ENCODE data around the gene PRRG3.

The PRRG3 gene

GRCh38 chrX:151746502-151746901 lies 51.2 kb downstream of the PRRG3 start:
- no peak for DNase-seq

DNA sequence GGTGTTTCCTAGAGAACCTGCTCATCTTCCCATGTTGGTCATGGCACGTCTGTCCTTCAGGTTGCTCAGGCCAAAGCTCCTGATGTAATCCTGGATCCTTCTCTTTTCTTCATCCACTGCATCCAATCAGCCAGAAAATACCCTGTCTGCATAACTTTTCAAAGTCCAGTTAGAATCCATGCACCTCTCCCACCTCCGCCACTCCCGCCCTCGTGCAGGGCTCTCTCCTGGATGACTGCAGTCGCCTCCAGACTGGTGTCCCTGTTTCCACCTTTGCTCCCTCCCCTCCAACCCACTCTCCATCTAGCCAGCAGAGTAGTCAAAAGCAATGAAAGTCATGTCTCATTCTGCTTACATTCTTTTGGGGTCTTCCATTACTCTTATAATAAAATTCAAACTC lies 55.3 kb downstream of the PRRG3 start:
- no peak for DNase-seq

DNA sequence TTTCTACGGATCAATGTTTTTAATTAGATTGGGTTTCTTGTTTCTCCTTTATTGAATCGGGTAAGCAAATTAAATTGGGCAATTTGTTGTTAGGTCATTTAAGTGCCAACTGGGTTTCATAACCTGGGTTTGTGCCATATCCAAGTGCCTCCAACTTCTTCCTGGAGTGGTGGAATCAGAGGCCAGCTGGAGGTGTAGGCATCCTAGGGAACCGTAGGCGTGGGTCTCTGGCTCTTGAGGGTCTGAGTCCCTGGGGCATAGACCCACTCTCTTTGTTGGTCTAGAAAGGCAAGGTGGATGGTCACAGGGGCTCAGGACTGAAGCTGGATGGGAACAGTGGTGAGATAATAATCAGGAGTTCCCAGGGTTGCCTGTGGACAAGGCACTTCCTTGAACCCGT lies 57.6 kb downstream of the PRRG3 start:
- DNase-seq: no peak

DNA sequence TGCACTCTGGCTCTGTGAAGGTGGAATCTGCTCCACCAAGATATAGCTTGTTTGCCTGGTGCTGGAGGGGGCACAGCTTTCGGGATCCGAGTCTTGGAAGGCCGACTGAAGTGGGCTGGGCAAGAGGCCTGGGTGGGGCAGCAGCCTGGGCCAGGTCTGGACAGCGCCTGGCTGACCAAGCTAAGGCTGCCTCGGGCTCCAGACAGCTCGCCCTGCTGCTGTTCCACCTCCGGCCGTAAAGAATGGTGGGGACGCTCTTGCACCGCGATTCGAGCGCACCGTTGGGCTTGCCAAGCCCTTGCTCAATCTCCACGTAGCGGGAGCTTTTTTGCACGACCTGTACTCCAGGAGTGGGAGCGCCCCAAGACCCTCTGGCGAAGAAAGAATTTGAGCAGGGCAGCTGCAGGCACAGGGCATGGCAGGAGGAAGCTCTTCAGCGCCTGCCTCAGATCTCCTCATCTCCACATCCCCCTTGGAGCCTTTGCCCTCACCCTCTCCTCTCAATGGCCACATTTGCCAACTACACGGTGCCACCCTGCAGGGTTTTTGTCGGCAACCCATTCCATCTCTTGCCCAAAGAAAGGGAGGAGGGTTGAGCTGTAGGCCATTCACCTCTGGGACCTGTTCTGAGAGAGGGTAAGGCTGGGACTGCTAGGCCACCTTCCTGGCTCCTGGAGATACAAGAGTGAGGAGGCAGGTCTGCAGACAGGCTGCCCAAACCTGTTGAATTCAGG lies 58.2 kb downstream of the PRRG3 start:
- DNase-seq: no peak

- DNase-seq: peak; percentile 30
These were observed 58.8 kb downstream of the PRRG3 start for GRCh38 chrX:151754047-151754429.

- DNase-seq: no peak
These were observed 59.5 kb downstream of the PRRG3 start for GRCh38 chrX:151754641-151755215.

Data from HCEC 1CT (cell line).